ENCODE results near the gene PCMTD2.

DNA sequence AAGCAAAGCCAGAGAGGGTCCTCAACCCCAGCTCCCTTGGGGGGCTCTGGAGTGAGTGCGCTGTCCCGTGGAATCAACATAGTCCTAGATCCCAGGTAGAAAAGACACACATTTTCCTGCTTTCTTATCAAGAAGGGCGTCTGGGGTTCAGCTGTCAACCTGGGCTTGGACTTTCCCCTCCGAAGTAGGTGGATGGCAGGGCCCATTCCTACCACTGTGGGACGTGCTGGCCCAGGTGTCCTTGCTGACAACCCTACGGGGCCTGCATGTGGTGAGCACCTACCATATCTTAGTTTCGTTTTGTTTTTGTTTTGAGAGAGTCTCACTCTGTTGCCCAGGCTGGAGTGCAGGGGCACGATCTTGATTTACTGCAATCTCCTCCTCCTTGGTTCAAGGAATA, 48.9 kb upstream of the PCMTD2 start:
- TF ChIP-seq EZH2 (IDR thresholded peaks at IDR 0.05): no peak
- no peak for TF ChIP-seq POLR2AphosphoS5 (IDR thresholded peaks at IDR 0.05; ENCODE audit: borderline replicate concordance, low read depth, low read length)

Measured in SK-N-MC (cell line).